A673 (cell line): ENCODE measurements around the gene FOXC2. TPM values are rescaled to one million over a fixed set of nuclear protein-coding genes. Genes with fewer than 3 reads are reported as not detected.

Experiments used
- BruUV-seq: library from RNA; stranded (reverse); fragments of 400-500 nt; replicated peaks from 2 replicates; lab custom pipeline; 2021; lab: Mats Ljungman, UMichigan
- CTCF ChIA-PET: fragments of 300-600 bp; sonication (Branson Sonifier 250); formaldehyde crosslinking; loops from one replicate; lab custom pipeline; 2022; ENCODE audit warnings: antibody characterized with exemption; lab: Charles Lee
- POLR2A ChIA-PET: fragments of 300-600 bp; sonication (Branson Sonifier 250); formaldehyde crosslinking; loops from one replicate; lab custom pipeline; 2022; ENCODE audit warnings: antibody characterized with exemption; ENCODE audit not compliant: low non-redundant PET; lab: Charles Lee
- DNase-seq: peaks from one replicate; pipeline ENCODE4 v3.0.0-alpha.2; 2015; ENCODE audit warnings: low spot score
- H3K27ac ChIP-seq: fragments of 200-600 bp; sonication (generic); 2 replicates; pipeline ENCODE4 v1.5.1; 2016; ENCODE audit warnings: mixed run types, low read depth, mild to moderate bottlenecking, mixed read lengths, antibody characterized with exemption, low read length; ENCODE audit not compliant: poor library complexity, severe bottlenecking
- H3K27me3 ChIP-seq: fragments of 200-600 bp; sonication (generic); replicated peaks from 2 replicates; pipeline ENCODE4 v1.6.1; 2017; ENCODE audit warnings: mixed run types, low read depth, mild to moderate bottlenecking, mixed read lengths, antibody characterized with exemption, low read length; ENCODE audit not compliant: insufficient read depth, poor library complexity
- H3K36me3 ChIP-seq: fragments of 200-600 bp; sonication (generic); 2 replicates; pipeline ENCODE4 v1.6.1; 2016; ENCODE audit warnings: mixed run types, mild to moderate bottlenecking, mixed read lengths, antibody characterized with exemption, low read length; ENCODE audit not compliant: insufficient read depth, poor library complexity, severe bottlenecking
- H3K4me1 ChIP-seq: fragments of 200-600 bp; sonication (generic); 2 replicates; pipeline ENCODE4 v1.6.1; 2017; ENCODE audit warnings: mixed run types, mild to moderate bottlenecking, mixed read lengths, antibody characterized with exemption, low read length; ENCODE audit not compliant: insufficient read depth, poor library complexity, severe bottlenecking
- H3K4me3 ChIP-seq: fragments of 200-600 bp; sonication (generic); 2 replicates; pipeline ENCODE4 v1.5.1; 2016; ENCODE audit warnings: low read depth, mixed run types, mild to moderate bottlenecking, mixed read lengths, low read length; ENCODE audit not compliant: poor library complexity, severe bottlenecking
- H3K9me3 ChIP-seq: fragments of 200-600 bp; sonication (generic); 2 replicates; pipeline ENCODE4 v1.6.1; 2016; ENCODE audit warnings: mixed run types, low read depth, mild to moderate bottlenecking, mixed read lengths, antibody characterized with exemption, low read length; ENCODE audit not compliant: poor library complexity, severe bottlenecking
- EZH2 ChIP-seq: fragments of 200-600 bp; sonication (generic); IDR thresholded peaks from 2 replicates; pipeline ENCODE4 v1.6.1; 2017; ENCODE audit warnings: borderline replicate concordance, low read depth, mild to moderate bottlenecking, mixed read lengths, antibody characterized with exemption, low read length; ENCODE audit not compliant: poor library complexity, severe bottlenecking
- intact Hi-C: fragments of 100-400 bp; cut with micrococcal nuclease; formaldehyde crosslinking; loops from one replicate; pipeline ENCODE4 v1.10.0; 2022; ENCODE audit not compliant: unreplicated experiment
- total RNA-seq: library from RNA; stranded (reverse); gene quantifications from 2 replicates; pipeline ENCODE4 v1.2.3, GENCODE V29; 2021
- TF ChIP-seq, protein P1 (sequence below): fragments of 300-800, 200-600 bp; sonication (generic); conservative IDR thresholded peaks from 2 replicates; pipeline ENCODE4 v1.5.1; 2017; ENCODE audit warnings: low read depth, mild to moderate bottlenecking, antibody characterized with exemption, low read length, moderate library complexity, mixed read lengths

FOXC2 gene
- total RNA-seq, 1 experiment from 2014 or later, result 0.34 TPM

DNA sequence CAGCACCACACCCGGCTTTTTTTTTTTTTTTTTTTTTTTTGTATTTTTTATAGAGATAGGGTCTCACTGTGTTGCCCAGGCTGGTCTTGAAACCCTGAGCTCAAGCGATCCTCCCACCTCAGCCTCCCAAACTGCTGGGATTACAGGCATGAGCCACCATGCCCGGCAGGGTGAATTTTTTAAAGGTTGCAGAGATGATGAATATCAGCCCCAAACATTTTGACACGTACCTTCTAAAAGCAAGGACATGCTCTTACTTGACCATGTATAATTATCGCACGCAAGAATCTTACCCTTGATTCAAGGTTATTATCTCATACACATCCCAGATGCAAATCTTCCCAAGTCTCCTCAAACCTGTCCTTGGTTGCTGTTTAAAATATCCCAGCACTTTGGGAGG lies 4.3 kb upstream of the FOXC2 start:
- intact Hi-C loops, result loop anchor here (10.0 kb wide), 1 partner anchor 1072 kb away; no protein-coding TSS in a partner anchor
- ChIA-PET POLR2A (no interaction called here), CTCF (no interaction called here)
- no peak overlapping the region for H3K27ac ChIP-seq
- no peak overlapping the region for H3K4me3 ChIP-seq
- TF ChIP-seq, protein P1, sequence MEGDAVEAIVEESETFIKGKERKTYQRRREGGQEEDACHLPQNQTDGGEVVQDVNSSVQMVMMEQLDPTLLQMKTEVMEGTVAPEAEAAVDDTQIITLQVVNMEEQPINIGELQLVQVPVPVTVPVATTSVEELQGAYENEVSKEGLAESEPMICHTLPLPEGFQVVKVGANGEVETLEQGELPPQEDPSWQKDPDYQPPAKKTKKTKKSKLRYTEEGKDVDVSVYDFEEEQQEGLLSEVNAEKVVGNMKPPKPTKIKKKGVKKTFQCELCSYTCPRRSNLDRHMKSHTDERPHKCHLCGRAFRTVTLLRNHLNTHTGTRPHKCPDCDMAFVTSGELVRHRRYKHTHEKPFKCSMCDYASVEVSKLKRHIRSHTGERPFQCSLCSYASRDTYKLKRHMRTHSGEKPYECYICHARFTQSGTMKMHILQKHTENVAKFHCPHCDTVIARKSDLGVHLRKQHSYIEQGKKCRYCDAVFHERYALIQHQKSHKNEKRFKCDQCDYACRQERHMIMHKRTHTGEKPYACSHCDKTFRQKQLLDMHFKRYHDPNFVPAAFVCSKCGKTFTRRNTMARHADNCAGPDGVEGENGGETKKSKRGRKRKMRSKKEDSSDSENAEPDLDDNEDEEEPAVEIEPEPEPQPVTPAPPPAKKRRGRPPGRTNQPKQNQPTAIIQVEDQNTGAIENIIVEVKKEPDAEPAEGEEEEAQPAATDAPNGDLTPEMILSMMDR, result no peak
- no peak for TF ChIP-seq EZH2
- no peak for DNase-seq
- no peaks in the 10 kb centered on the region for H3K36me3 ChIP-seq
- no peaks in the 10 kb centered on the region for H3K9me3 ChIP-seq
- peaks cover 29% of the 10 kb centered on the region for H3K27me3 ChIP-seq
- BruUV-seq, result no TSS peak
- peaks cover 4% of the 10 kb centered on the region for H3K4me1 ChIP-seq

DNA sequence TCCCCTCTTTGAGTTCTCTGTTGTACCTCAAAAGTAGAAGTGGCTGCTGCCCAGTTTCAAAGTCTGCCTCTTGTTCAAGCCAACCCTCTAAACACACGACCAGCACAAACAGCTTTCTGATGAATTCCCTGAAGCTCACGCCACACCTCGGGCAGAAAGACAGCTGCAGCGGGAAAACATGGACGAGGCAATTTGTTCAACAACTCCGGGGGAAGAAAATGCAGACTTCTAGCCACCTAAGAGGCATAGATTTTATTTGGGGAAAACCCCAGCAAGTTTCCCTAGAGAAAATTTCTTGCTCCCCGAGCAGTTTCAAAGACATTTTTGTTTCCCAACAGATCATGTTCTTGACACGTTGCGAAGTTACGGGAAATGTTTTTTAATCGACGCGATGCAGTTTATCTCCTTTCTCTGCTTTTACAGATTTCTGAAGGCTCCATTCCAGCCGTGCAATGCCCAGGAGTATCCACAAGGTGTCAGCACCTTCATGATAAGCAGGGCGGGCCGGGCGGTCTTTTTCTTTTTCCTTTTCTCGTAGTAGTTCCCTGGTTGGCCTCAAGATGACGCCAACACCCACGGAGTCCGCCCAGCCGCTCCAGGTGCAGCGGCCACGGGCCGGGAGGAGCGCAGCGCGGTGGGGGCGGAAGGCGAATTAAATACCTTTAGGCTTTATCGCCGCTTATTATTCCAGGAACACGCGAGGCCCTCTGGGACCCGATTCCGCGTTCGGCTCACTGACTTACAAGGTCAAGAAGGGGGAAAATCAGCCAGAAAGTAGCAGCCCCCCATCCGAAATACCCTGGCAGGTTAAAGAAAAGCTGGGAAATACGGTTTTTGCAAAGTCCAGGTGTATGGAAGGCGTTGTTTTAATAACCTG lies 2.9 kb upstream of the FOXC2 start:
- intact Hi-C loops, result loop anchor here (1.0 to 10.0 kb wide), 3 partner anchors 499 to 1071 kb away; no protein-coding TSS in a partner anchor
- TF ChIP-seq EZH2, result no peak
- TF ChIP-seq, protein P1, result peak; percentile 100
- CTCF ChIA-PET, result interaction anchor here (0.6 to 1.5 kb wide), 4 partner anchors 310 to 722 kb away, joined by 4 to 6 read pairs (median 4); no protein-coding TSS in a partner anchor
- no peaks in the 10 kb centered on the region for H3K36me3 ChIP-seq
- POLR2A ChIA-PET, result interaction anchor here (0.7 kb wide), 1 partner anchor 1133 kb away, joined by 4 read pairs; no protein-coding TSS in a partner anchor
- DNase-seq, result peak; percentile 88
- peak overlapping the region; percentile 16 for H3K4me3 ChIP-seq
- H3K4me1 ChIP-seq, result peaks cover 4% of the 10 kb centered on the region
- peaks cover 43% of the 10 kb centered on the region for H3K27me3 ChIP-seq
- no peaks in the 10 kb centered on the region for H3K9me3 ChIP-seq
- BruUV-seq, result no TSS peak
- H3K27ac ChIP-seq, result no peak overlapping the region

DNA sequence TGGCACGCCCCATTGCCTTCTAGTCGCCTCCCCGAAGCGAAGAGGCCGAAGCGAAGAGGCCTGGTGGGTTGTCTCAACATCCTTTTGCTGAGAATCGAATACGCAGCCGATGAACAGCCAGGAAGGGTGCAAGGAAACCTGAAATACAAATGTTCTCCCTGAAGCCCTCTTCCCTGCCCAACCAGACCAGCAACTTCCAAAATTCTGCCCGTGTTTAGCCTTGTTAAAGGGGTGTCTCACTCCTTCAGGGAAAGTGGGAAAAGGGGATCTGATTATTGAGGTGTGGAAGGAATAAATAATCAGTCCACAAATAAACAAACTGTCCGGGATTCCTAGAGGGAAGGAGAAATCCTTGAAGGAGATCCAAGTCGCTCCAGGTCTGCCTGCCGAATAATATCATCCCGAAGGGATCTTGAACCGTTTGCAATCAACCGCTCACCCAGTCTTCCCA lies 1.4 kb upstream of the FOXC2 start:
- DNase-seq, result no peak
- no TSS peak for BruUV-seq
- Histone ChIP-seq H3K9me3 (no peaks in the 10 kb centered on the region), H3K27ac (no peak overlapping the region), H3K27me3 (peaks cover 58% of the 10 kb centered on the region), H3K4me3 (no peak overlapping the region), H3K4me1 (peaks cover 4% of the 10 kb centered on the region), H3K36me3 (no peaks in the 10 kb centered on the region)
- TF ChIP-seq EZH2, result no peak
- TF ChIP-seq, protein P1, result no peak
- ChIA-PET POLR2A (interaction anchor here (0.7 kb wide), 1 partner anchor 305 kb away, joined by 4 read pairs; no protein-coding TSS in a partner anchor), CTCF (interaction anchor here (0.6 to 1.5 kb wide), 2 partner anchors 485 to 497 kb away, joined by 3 to 6 read pairs; no protein-coding TSS in a partner anchor)
- intact Hi-C loops, result loop anchor here (10.0 kb wide), 1 partner anchor 1070 kb away; no protein-coding TSS in a partner anchor
